Gastroesophageal sphincter (tissue), 3 donors: Measurements from ENCODE around the gene GSTCD.

ENCODE experiments used
- CTCF ChIP-seq, 4 experiments: fragments of 200-600 bp in 2 of 4; fragments of 450-650 bp in 2 of 4; sonication (generic) in 1 of 4; IDR thresholded peaks; one replicate each; pipeline ENCODE4 v1.5.1; 2017 to 2019; ENCODE audit warnings: antibody characterized with exemption in 4 of 4, mild to moderate bottlenecking in 2 of 4, moderate library complexity in 2 of 4
- EP300 ChIP-seq: sonication (generic); formaldehyde crosslinking; IDR thresholded peaks from one replicate; pipeline ENCODE4 v1.6.1; 2017; ENCODE audit warnings: antibody characterized with exemption, mild to moderate bottlenecking
- POLR2A ChIP-seq, 2 donors: fragments of 450-650 bp; IDR thresholded peaks; one replicate each; pipeline ENCODE4 v1.6.1; 2017; ENCODE audit warnings: antibody characterized with exemption in 2 of 2, mild to moderate bottlenecking in 2 of 2, moderate library complexity in 1 of 2
- POLR2AphosphoS5 ChIP-seq: sonication (generic); formaldehyde crosslinking; IDR thresholded peaks from one replicate; pipeline ENCODE4 v1.6.1; 2017; ENCODE audit warnings: antibody characterized with exemption

DNA sequence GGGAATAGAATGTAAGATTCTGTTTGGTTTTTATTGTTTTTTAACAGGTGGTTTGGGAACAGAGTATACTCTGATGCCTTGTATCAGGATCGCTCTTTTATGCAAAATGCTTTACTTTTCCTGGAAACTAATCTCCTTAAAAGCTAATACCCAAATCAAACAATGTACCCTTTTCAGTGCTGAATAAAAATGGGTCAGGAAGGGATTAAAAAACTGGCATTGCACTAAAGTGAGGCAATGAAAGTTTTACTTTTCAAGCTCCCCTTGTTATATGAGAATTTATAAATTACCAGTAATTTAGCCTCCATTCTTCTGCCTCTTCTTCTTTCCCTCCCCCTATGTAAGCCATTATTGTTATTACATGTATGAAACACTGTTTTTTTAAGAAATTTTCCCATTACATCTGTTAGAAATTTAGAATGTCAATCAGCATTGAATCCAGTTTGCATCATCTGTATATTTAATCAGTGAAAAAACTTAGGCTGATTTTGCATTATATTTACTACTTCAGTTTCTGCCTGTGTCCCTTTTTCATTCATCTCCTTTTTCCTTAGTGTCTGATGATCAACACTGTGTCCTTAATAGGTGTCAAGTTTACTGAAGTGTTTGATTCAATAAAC is 97.0 kb downstream of the GSTCD start:
- TF ChIP-seq CTCF (IDR thresholded peaks at IDR 0.05) (no peak), POLR2A (IDR thresholded peaks at IDR 0.05) (no peak), POLR2AphosphoS5 (no peak), EP300 (no peak)
